ENCODE data around the gene MBD5. TPM values are rescaled to one million over a fixed set of nuclear protein-coding genes. Genes with fewer than 3 reads are reported as not detected.

MBD5 gene
- total and polyA plus RNA-seq, 4 donors, result 5.7 to 140 (median 21.2) TPM

DNA sequence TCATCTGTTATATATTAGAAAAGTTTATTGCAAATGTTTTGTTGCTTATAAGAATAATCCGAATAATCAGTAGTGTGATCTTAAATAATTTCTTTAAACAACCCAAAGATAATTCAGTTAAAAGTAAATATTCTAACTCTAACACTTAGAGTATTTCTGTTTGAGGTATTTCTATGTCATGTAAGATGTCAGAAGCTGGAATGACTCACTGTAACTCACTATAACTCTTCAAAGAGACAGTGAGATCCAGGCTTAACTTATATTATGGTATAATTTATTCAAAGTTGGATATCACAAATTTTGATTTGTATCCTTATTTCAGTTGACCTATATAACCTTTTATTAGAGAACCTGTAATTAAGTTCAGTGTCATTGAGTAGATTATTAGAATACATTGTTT, 6.9 kb downstream of the MBD5 start:
- 84 to 90% methylated on average over 1 of the region's 1 CpG for WGBS, 2 donors
- Histone ChIP-seq H3K27ac (ENCODE audit: low read depth in 1 of 2, low read length in 1 of 2) (no peak overlapping the region), H3K36me3 (ENCODE audit: control insufficient read depth in 4 of 4, insufficient read depth in 4 of 4, low read length in 4 of 4) (no peaks in the 10 kb centered on the region), H3K27me3 (ENCODE audit: control insufficient read depth in 3 of 3, insufficient read depth in 3 of 3, low read length in 2 of 3) (no peaks in the 10 kb centered on the region), H3K9me3 (ENCODE audit: control insufficient read depth in 4 of 4, insufficient read depth in 3 of 4, low read length in 3 of 4) (no peaks in the 10 kb centered on the region), H3K4me3 (no peak overlapping the region), H3K9ac (ENCODE audit: insufficient read depth in 1 of 2, low read length in 2 of 2) (no peak overlapping the region), H3K4me1 (ENCODE audit: control insufficient read depth in 5 of 5, insufficient read depth in 5 of 5, low read length in 5 of 5) (peaks cover 0 to 34% (median 3%) of the 10 kb centered on the region in 5 donors)
- ATAC-seq (ENCODE audit: insufficient read depth, low FRiP score), result no peak
- no peak for DNase-seq
- TF ChIP-seq, protein P1, sequence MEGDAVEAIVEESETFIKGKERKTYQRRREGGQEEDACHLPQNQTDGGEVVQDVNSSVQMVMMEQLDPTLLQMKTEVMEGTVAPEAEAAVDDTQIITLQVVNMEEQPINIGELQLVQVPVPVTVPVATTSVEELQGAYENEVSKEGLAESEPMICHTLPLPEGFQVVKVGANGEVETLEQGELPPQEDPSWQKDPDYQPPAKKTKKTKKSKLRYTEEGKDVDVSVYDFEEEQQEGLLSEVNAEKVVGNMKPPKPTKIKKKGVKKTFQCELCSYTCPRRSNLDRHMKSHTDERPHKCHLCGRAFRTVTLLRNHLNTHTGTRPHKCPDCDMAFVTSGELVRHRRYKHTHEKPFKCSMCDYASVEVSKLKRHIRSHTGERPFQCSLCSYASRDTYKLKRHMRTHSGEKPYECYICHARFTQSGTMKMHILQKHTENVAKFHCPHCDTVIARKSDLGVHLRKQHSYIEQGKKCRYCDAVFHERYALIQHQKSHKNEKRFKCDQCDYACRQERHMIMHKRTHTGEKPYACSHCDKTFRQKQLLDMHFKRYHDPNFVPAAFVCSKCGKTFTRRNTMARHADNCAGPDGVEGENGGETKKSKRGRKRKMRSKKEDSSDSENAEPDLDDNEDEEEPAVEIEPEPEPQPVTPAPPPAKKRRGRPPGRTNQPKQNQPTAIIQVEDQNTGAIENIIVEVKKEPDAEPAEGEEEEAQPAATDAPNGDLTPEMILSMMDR (IDR thresholded peaks at IDR 0.05; ENCODE audit: control extremely low read depth, extremely low read depth), result no peak

DNA sequence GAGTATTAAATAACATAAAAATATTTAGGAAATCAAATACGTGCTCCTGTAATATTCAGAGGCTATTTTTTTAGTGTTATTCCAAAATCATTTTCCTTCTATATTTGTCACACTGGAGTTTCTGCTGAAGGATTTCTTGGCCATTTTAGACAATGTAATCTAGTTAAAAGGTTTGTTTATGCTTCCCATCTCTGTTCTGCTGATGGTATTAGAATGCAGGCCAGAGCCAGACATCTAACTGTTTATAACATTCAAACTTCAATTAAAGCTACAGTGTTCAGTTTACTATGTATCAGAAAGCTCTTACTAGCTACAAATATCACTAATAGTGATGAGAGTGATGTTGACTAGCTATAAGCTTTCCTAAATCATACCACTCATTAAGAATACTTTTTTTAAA, 7.9 kb downstream of the MBD5 start:
- ATAC-seq (ENCODE audit: insufficient read depth, low FRiP score), result no peak

DNA sequence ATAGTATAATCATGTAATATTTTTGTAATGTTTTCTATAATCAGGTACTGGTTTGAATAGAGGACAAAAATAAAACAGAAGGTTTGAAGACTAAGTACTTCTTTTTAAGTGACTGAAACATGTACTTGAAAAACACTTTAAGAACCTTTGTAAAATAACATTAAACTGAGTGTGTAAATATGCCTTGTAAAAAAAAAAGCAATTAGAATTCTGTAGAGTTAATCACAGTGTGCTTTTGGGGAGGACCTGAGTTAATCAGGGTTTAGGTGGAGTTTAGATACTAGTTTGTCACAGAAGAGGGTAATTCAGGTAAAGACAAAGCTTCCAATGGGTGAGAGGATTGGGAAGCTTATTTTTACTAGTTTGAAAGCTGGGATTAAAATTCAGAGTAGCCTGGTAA, 10.3 kb downstream of the MBD5 start:
- Histone ChIP-seq H3K9me3 (ENCODE audit: control insufficient read depth in 4 of 4, insufficient read depth in 3 of 4, low read length in 3 of 4) (no peaks in the 10 kb centered on the region), H3K4me1 (ENCODE audit: control insufficient read depth in 5 of 5, insufficient read depth in 5 of 5, low read length in 5 of 5) (peaks cover 0 to 17% (median 2%) of the 10 kb centered on the region in 5 donors), H3K36me3 (ENCODE audit: control insufficient read depth in 4 of 4, insufficient read depth in 4 of 4, low read length in 4 of 4) (peaks cover 0 to 2% (median 0%) of the 10 kb centered on the region in 4 donors), H3K27me3 (ENCODE audit: control insufficient read depth in 3 of 3, insufficient read depth in 3 of 3, low read length in 2 of 3) (no peaks in the 10 kb centered on the region), H3K9ac (ENCODE audit: insufficient read depth in 1 of 2, low read length in 2 of 2) (no peak overlapping the region), H3K4me3 (no peak overlapping the region), H3K27ac (ENCODE audit: low read depth in 1 of 2, low read length in 1 of 2) (no peak overlapping the region)
- TF ChIP-seq, protein P1 (IDR thresholded peaks at IDR 0.05; ENCODE audit: control extremely low read depth, extremely low read depth), result no peak
- peak; percentile 28 for ATAC-seq (ENCODE audit: insufficient read depth, low FRiP score)
- no peak for DNase-seq

More for the DNA sequence above, 7.9 kb downstream of the MBD5 start:
- H3K36me3 ChIP-seq (ENCODE audit: control insufficient read depth in 4 of 4, insufficient read depth in 4 of 4, low read length in 4 of 4), result no peaks in the 10 kb centered on the region
- peak in 2 of 3 donors; percentile 71 to 74 for DNase-seq
- 61 to 87% methylated on average over 1 of the region's 1 CpG for WGBS, 2 donors
- peaks cover 0 to 24% (median 2%) of the 10 kb centered on the region in 5 donors for H3K4me1 ChIP-seq (ENCODE audit: control insufficient read depth in 5 of 5, insufficient read depth in 5 of 5, low read length in 5 of 5)
- no peak overlapping the region for H3K9ac ChIP-seq (ENCODE audit: insufficient read depth in 1 of 2, low read length in 2 of 2)
- TF ChIP-seq, protein P1 (IDR thresholded peaks at IDR 0.05; ENCODE audit: control extremely low read depth, extremely low read depth), result no peak
- no peak overlapping the region for H3K27ac ChIP-seq (ENCODE audit: low read depth in 1 of 2, low read length in 1 of 2)
- no peaks in the 10 kb centered on the region for H3K27me3 ChIP-seq (ENCODE audit: control insufficient read depth in 3 of 3, insufficient read depth in 3 of 3, low read length in 2 of 3)
- no peaks in the 10 kb centered on the region for H3K9me3 ChIP-seq (ENCODE audit: control insufficient read depth in 4 of 4, insufficient read depth in 3 of 4, low read length in 3 of 4)
- H3K4me3 ChIP-seq, result no peak overlapping the region

DNA sequence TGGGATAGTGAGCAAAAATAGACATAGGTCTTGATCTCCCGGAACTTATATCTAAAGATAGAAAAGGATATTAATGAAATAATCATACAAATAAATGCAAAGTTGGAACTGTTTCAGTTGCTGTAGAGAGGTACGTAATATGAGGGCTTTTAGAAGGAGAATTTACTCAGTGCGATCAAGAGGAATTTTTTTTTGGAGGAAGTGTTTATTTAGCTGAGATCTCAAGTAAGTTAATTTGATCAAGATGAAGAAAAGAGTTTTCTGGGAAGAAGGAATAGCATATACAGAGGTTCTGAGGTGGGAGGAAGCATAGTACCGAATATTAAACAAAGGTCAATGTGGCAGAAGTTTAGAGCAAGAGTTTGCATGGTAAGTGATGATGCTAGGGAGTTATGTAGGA, 11.3 kb downstream of the MBD5 start:
- Histone ChIP-seq H3K9me3 (ENCODE audit: control insufficient read depth in 4 of 4, insufficient read depth in 3 of 4, low read length in 3 of 4) (no peaks in the 10 kb centered on the region), H3K4me1 (ENCODE audit: control insufficient read depth in 5 of 5, insufficient read depth in 5 of 5, low read length in 5 of 5) (peaks cover 0 to 17% (median 2%) of the 10 kb centered on the region in 5 donors), H3K4me3 (no peak overlapping the region), H3K27me3 (ENCODE audit: control insufficient read depth in 3 of 3, insufficient read depth in 3 of 3, low read length in 2 of 3) (no peaks in the 10 kb centered on the region), H3K9ac (ENCODE audit: insufficient read depth in 1 of 2, low read length in 2 of 2) (no peak overlapping the region), H3K36me3 (ENCODE audit: control insufficient read depth in 4 of 4, insufficient read depth in 4 of 4, low read length in 4 of 4) (peaks cover 0 to 2% (median 0%) of the 10 kb centered on the region in 4 donors), H3K27ac (ENCODE audit: low read depth in 1 of 2, low read length in 1 of 2) (no peak overlapping the region)
- ATAC-seq (ENCODE audit: insufficient read depth, low FRiP score) (peak; percentile 54), DNase-seq (peak in 1 of 3 donors; percentile 42)
- 57 to 69% methylated on average over 4 of the region's 4 CpGs for WGBS, 2 donors
- TF ChIP-seq, protein P1 (IDR thresholded peaks at IDR 0.05; ENCODE audit: control extremely low read depth, extremely low read depth), result no peak
